Stimulated activated naive CD8-positive, alpha-beta T cell treated with anti-CD3 and anti-CD28 coated beads, Interleukin-15, amount 100 ng/mL, for 72 hours (primary cell): Measurements from ENCODE around the gene CORO2A.

Source experiments
- ATAC-seq: fragments of 150-1000 bp; cut with Tn5 transposase; 2 replicates; pipeline ENCODE4 v1.10.0; 2021; ENCODE audit warnings: mild to moderate bottlenecking, moderate library complexity
- DNase-seq, 2 donors: peaks; one replicate each; pipeline ENCODE4 v3.0.0; 2021 to 2022
- H3K27ac Mint-ChIP-seq, 2 donors: one replicate each; pipeline ENCODE4 v1.8.0; 2022; ENCODE audit warnings: mild to moderate bottlenecking in 2 of 2, mixed read lengths in 2 of 2, moderate library complexity in 2 of 2
- H3K27me3 Mint-ChIP-seq: one replicate; pipeline ENCODE4 v1.8.0; 2022; ENCODE audit warnings: mixed read lengths
- H3K4me1 Mint-ChIP-seq: one replicate; pipeline ENCODE4 v1.8.0; 2022; ENCODE audit warnings: mild to moderate bottlenecking, mixed read lengths
- H3K4me3 Mint-ChIP-seq, 2 donors: one replicate each; pipeline ENCODE4 v1.8.0; 2022; ENCODE audit warnings: mild to moderate bottlenecking in 2 of 2, mixed read lengths in 2 of 2, moderate library complexity in 1 of 2
- H3K9me3 Mint-ChIP-seq, 2 donors: one replicate each; pipeline ENCODE4 v1.8.0; 2022; ENCODE audit warnings: mixed read lengths in 2 of 2

Gene CORO2A

GRCh38 chr9:98172604-98173003 is 19.8 kb downstream of the CORO2A start:
- no peaks in the 10 kb centered on the region for H3K27me3 Mint-ChIP-seq
- ATAC-seq = no peak
- H3K27ac Mint-ChIP-seq = no peak overlapping the region
- no peak overlapping the region for H3K4me3 Mint-ChIP-seq
- DNase-seq = no peak
- H3K9me3 Mint-ChIP-seq = no peaks in the 10 kb centered on the region
- H3K4me1 Mint-ChIP-seq = peaks cover 49% of the 10 kb centered on the region

GRCh38 chr9:98171176-98171925 is 21.1 kb downstream of the CORO2A start:
- no peaks in the 10 kb centered on the region for H3K27me3 Mint-ChIP-seq
- H3K27ac Mint-ChIP-seq = peak overlapping the region in 1 of 2 donors; percentile 30
- ATAC-seq (no peak), DNase-seq (no peak)
- no peaks in the 10 kb centered on the region for H3K9me3 Mint-ChIP-seq
- H3K4me3 Mint-ChIP-seq = no peak overlapping the region
- peaks cover 40% of the 10 kb centered on the region for H3K4me1 Mint-ChIP-seq

GRCh38 chr9:98168941-98169488 is 23.4 kb downstream of the CORO2A start:
- Mint-ChIP-seq H3K4me1 (peaks cover 49% of the 10 kb centered on the region), H3K27me3 (no peaks in the 10 kb centered on the region), H3K9me3 (no peaks in the 10 kb centered on the region), H3K27ac (peak overlapping the region in 1 of 2 donors; percentile 70), H3K4me3 (no peak overlapping the region)
- DNase-seq (no peak), ATAC-seq (peak; percentile 74)

GRCh38 chr9:98168153-98168780 is 24.2 kb downstream of the CORO2A start:
- Mint-ChIP-seq H3K27ac (no peak overlapping the region), H3K4me3 (no peak overlapping the region), H3K9me3 (no peaks in the 10 kb centered on the region), H3K4me1 (peaks cover 56% of the 10 kb centered on the region), H3K27me3 (no peaks in the 10 kb centered on the region)
- no peak for DNase-seq
- no peak for ATAC-seq

- ATAC-seq (no peak), DNase-seq (no peak)
- Mint-ChIP-seq H3K4me1 (peaks cover 40% of the 10 kb centered on the region), H3K9me3 (no peaks in the 10 kb centered on the region), H3K27ac (no peak overlapping the region), H3K4me3 (no peak overlapping the region), H3K27me3 (no peaks in the 10 kb centered on the region)
Measured at GRCh38 chr9:98164912-98165311, 27.5 kb downstream of the CORO2A start.

- H3K4me3 Mint-ChIP-seq = no peak overlapping the region
- H3K27ac Mint-ChIP-seq = no peak overlapping the region
- H3K9me3 Mint-ChIP-seq = no peaks in the 10 kb centered on the region
- H3K4me1 Mint-ChIP-seq = peaks cover 48% of the 10 kb centered on the region
- H3K27me3 Mint-ChIP-seq = no peaks in the 10 kb centered on the region
- no peak for DNase-seq
- no peak for ATAC-seq
Measured at GRCh38 chr9:98162613-98163012, 29.8 kb downstream of the CORO2A start.

- DNase-seq (no peak), ATAC-seq (no peak)
- peaks cover 48% of the 10 kb centered on the region for H3K4me1 Mint-ChIP-seq
- no peaks in the 10 kb centered on the region for H3K9me3 Mint-ChIP-seq
- H3K27ac Mint-ChIP-seq = no peak overlapping the region
- no peak overlapping the region for H3K4me3 Mint-ChIP-seq
- no peaks in the 10 kb centered on the region for H3K27me3 Mint-ChIP-seq
Measured at GRCh38 chr9:98161851-98162250, 30.6 kb downstream of the CORO2A start.

- H3K4me3 Mint-ChIP-seq = no peak overlapping the region
- H3K27ac Mint-ChIP-seq = peak overlapping the region; percentile 73 to 78
- H3K27me3 Mint-ChIP-seq = no peaks in the 10 kb centered on the region
- ATAC-seq (no peak), DNase-seq (no peak)
- H3K9me3 Mint-ChIP-seq = no peaks in the 10 kb centered on the region
- peaks cover 36% of the 10 kb centered on the region for H3K4me1 Mint-ChIP-seq
Measured at GRCh38 chr9:98159790-98160189, 32.6 kb downstream of the CORO2A start.

- Mint-ChIP-seq H3K4me1 (peaks cover 34% of the 10 kb centered on the region), H3K27me3 (no peaks in the 10 kb centered on the region), H3K27ac (peak overlapping the region; percentile 73 to 78), H3K9me3 (no peaks in the 10 kb centered on the region), H3K4me3 (no peak overlapping the region)
- no peak for ATAC-seq
- no peak for DNase-seq
Measured at GRCh38 chr9:98159301-98159700, 33.1 kb downstream of the CORO2A start.

GRCh38 chr9:98158071-98158831 is 34.2 kb downstream of the CORO2A start:
- Mint-ChIP-seq H3K4me1 (peaks cover 23% of the 10 kb centered on the region), H3K9me3 (no peaks in the 10 kb centered on the region), H3K27ac (peak overlapping the region; percentile 15 to 69), H3K27me3 (no peaks in the 10 kb centered on the region), H3K4me3 (peak overlapping the region in 1 of 2 donors; percentile 15)
- peak; percentile 86 for ATAC-seq
- no peak for DNase-seq

GRCh38 chr9:98157372-98157771 is 35.1 kb downstream of the CORO2A start:
- DNase-seq (no peak), ATAC-seq (no peak)
- H3K4me3 Mint-ChIP-seq = no peak overlapping the region
- no peak overlapping the region for H3K27ac Mint-ChIP-seq
- no peaks in the 10 kb centered on the region for H3K27me3 Mint-ChIP-seq
- H3K4me1 Mint-ChIP-seq = peaks cover 23% of the 10 kb centered on the region
- no peaks in the 10 kb centered on the region for H3K9me3 Mint-ChIP-seq

- peaks cover 17% of the 10 kb centered on the region for H3K4me1 Mint-ChIP-seq
- H3K9me3 Mint-ChIP-seq = no peaks in the 10 kb centered on the region
- no peak overlapping the region for H3K4me3 Mint-ChIP-seq
- H3K27ac Mint-ChIP-seq = no peak overlapping the region
- no peak for ATAC-seq
- DNase-seq = no peak
- no peaks in the 10 kb centered on the region for H3K27me3 Mint-ChIP-seq
Measured at GRCh38 chr9:98154678-98155077, 37.8 kb downstream of the CORO2A start.

- Mint-ChIP-seq H3K27me3 (no peaks in the 10 kb centered on the region), H3K9me3 (no peaks in the 10 kb centered on the region), H3K4me3 (no peak overlapping the region), H3K27ac (no peak overlapping the region), H3K4me1 (no peaks in the 10 kb centered on the region)
- DNase-seq = no peak
- no peak for ATAC-seq
Measured at GRCh38 chr9:98152526-98152925, 39.9 kb downstream of the CORO2A start.

- H3K4me3 Mint-ChIP-seq = no peak overlapping the region
- ATAC-seq (no peak), DNase-seq (no peak)
- no peaks in the 10 kb centered on the region for H3K27me3 Mint-ChIP-seq
- H3K27ac Mint-ChIP-seq = no peak overlapping the region
- H3K9me3 Mint-ChIP-seq = no peaks in the 10 kb centered on the region
- H3K4me1 Mint-ChIP-seq = peaks cover 8% of the 10 kb centered on the region
Measured at GRCh38 chr9:98150721-98151120, 41.7 kb downstream of the CORO2A start.

GRCh38 chr9:98150164-98150563 is 42.3 kb downstream of the CORO2A start:
- Mint-ChIP-seq H3K27me3 (no peaks in the 10 kb centered on the region), H3K9me3 (no peaks in the 10 kb centered on the region), H3K27ac (peak overlapping the region in 1 of 2 donors; percentile 76), H3K4me3 (no peak overlapping the region), H3K4me1 (peaks cover 8% of the 10 kb centered on the region)
- no peak for DNase-seq
- ATAC-seq = no peak

- Mint-ChIP-seq H3K9me3 (no peaks in the 10 kb centered on the region), H3K27me3 (no peaks in the 10 kb centered on the region), H3K4me3 (no peak overlapping the region), H3K27ac (no peak overlapping the region), H3K4me1 (peaks cover 8% of the 10 kb centered on the region)
- DNase-seq (no peak), ATAC-seq (no peak)
Measured at GRCh38 chr9:98149422-98149821, 43.0 kb downstream of the CORO2A start.
